Endothelial cell of umbilical vein (primary cell): ENCODE measurements around the gene BSG. TPM values are rescaled to one million over a fixed set of nuclear protein-coding genes. Genes with fewer than 3 reads are reported as not detected.

Experiments
- BruUV-seq: library from RNA; stranded (reverse); fragments of 400-500 nt; replicated peaks from 2 replicates; lab custom pipeline; 2021; lab: Mats Ljungman, UMichigan
- CTCF ChIA-PET: fragments of 300-600, 350-600 bp; sonication (Branson Sonifier 250); formaldehyde crosslinking; loops from one replicate; lab custom pipeline; 2021; ENCODE audit warnings: antibody characterized with exemption, inconsistent platforms; lab: Charles Lee
- POLR2A ChIA-PET: fragments of 300-600, 350-600 bp; sonication (Branson Sonifier 250); formaldehyde crosslinking; loops from one replicate; lab custom pipeline; 2021; ENCODE audit warnings: antibody characterized with exemption, inconsistent platforms; lab: Charles Lee
- DNase-seq: peaks from one replicate; pipeline ENCODE4 v3.0.0-alpha.2; 2011; ENCODE audit warnings: low read depth, low spot score
- FAIRE-seq: peaks from 2 replicates; lab custom pipeline; 2011; peaks lifted over from hg19 to GRCh38; lab: Jason Lieb, UNC
- H2AFZ ChIP-seq: 2 replicates; pipeline ENCODE4 v1.6.0; 2012; ENCODE audit warnings: low read depth, low read length, control low read depth, inconsistent platforms
- H3K27ac ChIP-seq: 2 replicates; pipeline ENCODE4 v1.5.1; 2011; ENCODE audit warnings: low read depth, mild to moderate bottlenecking, control low read depth, low read length, moderate library complexity; ENCODE audit not compliant: insufficient read depth
- H3K27me3 ChIP-seq, 2 experiments: 2 replicates each; pipeline versions ENCODE4 v1.6.0 to v1.6.1; 2011; ENCODE audit warnings: low read length in 2 of 2, mixed read lengths in 1 of 2; ENCODE audit not compliant: control insufficient read depth in 2 of 2, insufficient read depth in 2 of 2
- H3K36me3 ChIP-seq, 2 experiments: 2 replicates in 1 of 2; 3 replicates in 1 of 2; pipeline ENCODE4 v1.5.1; 2011; ENCODE audit warnings: low read length in 2 of 2, mild to moderate bottlenecking in 1 of 2, moderate library complexity in 1 of 2; ENCODE audit not compliant: control insufficient read depth in 2 of 2, insufficient read depth in 2 of 2; ENCODE audit errors: extremely low read depth in 1 of 2
- H3K4me1 ChIP-seq: 3 replicates; pipeline ENCODE4 v1.5.1; 2011; ENCODE audit warnings: mild to moderate bottlenecking, low read length; ENCODE audit not compliant: control insufficient read depth, insufficient read depth; ENCODE audit errors: extremely low read depth
- H3K4me2 ChIP-seq: 2 replicates; pipeline ENCODE4 v1.6.1; 2011; ENCODE audit warnings: low read length, control low read depth, mixed read lengths; ENCODE audit not compliant: insufficient read depth
- H3K4me3 ChIP-seq, 3 experiments: fragments of 200-600 bp in 1 of 3; sonication (generic), shearing (Covaris generic) in 1 of 3; replicated peaks in 1 of 3; 2 replicates each; pipeline ENCODE4 v1.5.1; 2011 to 2016; ENCODE audit warnings: control low read depth in 3 of 3, low read length in 3 of 3, mild to moderate bottlenecking in 2 of 3, inconsistent platforms in 1 of 3, low read depth in 1 of 3, moderate library complexity in 1 of 3; ENCODE audit not compliant: insufficient read depth in 1 of 3
- H3K79me2 ChIP-seq: 2 replicates; pipeline ENCODE4 v1.6.0; 2012; ENCODE audit warnings: low read length, inconsistent platforms; ENCODE audit not compliant: control insufficient read depth, insufficient read depth
- H3K9ac ChIP-seq: replicated peaks from 2 replicates; pipeline ENCODE3; 2011; ENCODE audit warnings: low read length, control low read depth; ENCODE audit not compliant: insufficient read depth; ENCODE audit errors: extremely low read depth
- H3K9me1 ChIP-seq: replicated peaks from 3 replicates; pipeline ENCODE4 v1.6.0; 2011; ENCODE audit warnings: mild to moderate bottlenecking, low read length; ENCODE audit not compliant: control insufficient read depth, insufficient read depth; ENCODE audit errors: extremely low read depth
- H3K9me3 ChIP-seq: replicated peaks from 2 replicates; pipeline ENCODE4 v1.5.1; 2012; ENCODE audit warnings: low read length, inconsistent platforms; ENCODE audit not compliant: control insufficient read depth, insufficient read depth
- H4K20me1 ChIP-seq: replicated peaks from 2 replicates; pipeline ENCODE3; 2011; ENCODE audit warnings: mild to moderate bottlenecking, low read length; ENCODE audit not compliant: control insufficient read depth, insufficient read depth; ENCODE audit errors: extremely low read depth
- EZH2 ChIP-seq: IDR thresholded peaks from 2 replicates; pipeline ENCODE4 v1.6.1; 2012; ENCODE audit warnings: borderline replicate concordance, low read depth, mild to moderate bottlenecking, moderate library complexity, low read length, inconsistent platforms; ENCODE audit not compliant: severe bottlenecking
- FOS ChIP-seq: IDR thresholded peaks from 2 replicates; pipeline ENCODE4 v1.6.1; 2011; ENCODE audit warnings: mild to moderate bottlenecking, low read length, moderate library complexity, borderline replicate concordance; ENCODE audit not compliant: insufficient read depth
- GATA2 ChIP-seq: IDR thresholded peaks from 2 replicates; pipeline ENCODE4 v1.7.0; 2011; ENCODE audit warnings: low read depth, mild to moderate bottlenecking, moderate library complexity, mixed read lengths, low read length; ENCODE audit not compliant: insufficient read length, insufficient read depth
- JUN ChIP-seq: IDR thresholded peaks from 2 replicates; pipeline ENCODE4 v1.6.1; 2011; ENCODE audit warnings: borderline replicate concordance, low read depth; ENCODE audit not compliant: insufficient read length, insufficient read depth
- MYC ChIP-seq: IDR thresholded peaks from one replicate; pipeline ENCODE4 v1.6.1; 2011; ENCODE audit warnings: mild to moderate bottlenecking, low read depth, low read length
- POLR2A ChIP-seq: IDR thresholded peaks from 2 replicates; pipeline ENCODE4 v1.6.1; 2012; ENCODE audit warnings: low read depth, mild to moderate bottlenecking, control low read depth, low read length
- POLR2AphosphoS5 ChIP-seq: IDR thresholded peaks from 2 replicates; pipeline ENCODE4 v1.6.1; 2012; ENCODE audit warnings: low read depth, mild to moderate bottlenecking, control low read depth, low read length, moderate library complexity; ENCODE audit not compliant: insufficient read depth
- dilution Hi-C: fragments of 300-500 bp; cut with MboI; formaldehyde crosslinking; loops from one replicate; pipeline ENCODE4 v1.15.0; 2019; ENCODE audit warnings: low sequenced_read_pairs; ENCODE audit not compliant: extremely low pct_ligation_motif_present
- intact Hi-C: fragments of 100-400 bp; cut with micrococcal nuclease; formaldehyde crosslinking; loops from one replicate; pipeline ENCODE4 v1.10.0; 2022
- polyA plus RNA-seq, 4 experiments: library from polyadenylated mRNA; depleted of rRNA in 3 of 4; stranded (reverse) in 3 of 4; unstranded in 1 of 4; fragments of >200 nt; gene quantifications; 2 replicates each; pipeline versions ENCODE4 v1.2.1 to v1.2.3, GENCODE V29; 2011 to 2012; ENCODE audit warnings: missing spikeins in 1 of 4
- total RNA-seq: library from RNA; stranded (reverse); gene quantifications from 2 replicates; pipeline ENCODE4 v1.2.3, GENCODE V29; 2021
- TF ChIP-seq, protein P1 (sequence below), 2 donors: IDR thresholded peaks; 1 replicate in 1 of 2; 2 replicates in 1 of 2; pipeline ENCODE4 v1.5.1; 2011; ENCODE audit warnings: low read length in 2 of 2, mild to moderate bottlenecking in 2 of 2, moderate library complexity in 2 of 2, control low read depth in 1 of 2, inconsistent platforms in 1 of 2, low read depth in 1 of 2; ENCODE audit not compliant: insufficient read depth in 1 of 2; ENCODE audit errors: extremely low read depth in 1 of 2
- TF ChIP-seq, protein P2 (sequence below): IDR thresholded peaks from 2 replicates; pipeline ENCODE4 v1.6.1; 2011; ENCODE audit not compliant: insufficient read depth, insufficient read length

Gene BSG
- total and polyA plus RNA-seq, 2 donors (not counting 3 experiments of a cell fraction or from before 2014, with no cell fraction given): 485 to 661 TPM

- Histone ChIP-seq H3K9me3 (no peaks in the 10 kb centered on the region), H2AFZ (no peak overlapping the region), H3K9me1 (no peaks in the 10 kb centered on the region), H3K4me1 (no peaks in the 10 kb centered on the region), H3K79me2 (no peaks in the 10 kb centered on the region), H3K27me3 (no peaks in the 10 kb centered on the region), H3K4me3 (no peak overlapping the region), H3K4me2 (no peak overlapping the region), H3K36me3 (peaks cover 3 to 25% of the 10 kb centered on the region in 2 experiments), H3K9ac (no peak overlapping the region), H4K20me1 (no peaks in the 10 kb centered on the region), H3K27ac (no peak overlapping the region)
- ChIA-PET POLR2A (no interaction called here), CTCF (no interaction called here)
- DNase-seq (no peak), FAIRE-seq (no peak)
- intact Hi-C loops: no loop called here
- TF ChIP-seq FOS (no peak), GATA2 (no peak), POLR2A (no peak), JUN (no peak), POLR2AphosphoS5 (no peak), MYC (no peak), EZH2 (no peak)
- TF ChIP-seq, protein P1, sequence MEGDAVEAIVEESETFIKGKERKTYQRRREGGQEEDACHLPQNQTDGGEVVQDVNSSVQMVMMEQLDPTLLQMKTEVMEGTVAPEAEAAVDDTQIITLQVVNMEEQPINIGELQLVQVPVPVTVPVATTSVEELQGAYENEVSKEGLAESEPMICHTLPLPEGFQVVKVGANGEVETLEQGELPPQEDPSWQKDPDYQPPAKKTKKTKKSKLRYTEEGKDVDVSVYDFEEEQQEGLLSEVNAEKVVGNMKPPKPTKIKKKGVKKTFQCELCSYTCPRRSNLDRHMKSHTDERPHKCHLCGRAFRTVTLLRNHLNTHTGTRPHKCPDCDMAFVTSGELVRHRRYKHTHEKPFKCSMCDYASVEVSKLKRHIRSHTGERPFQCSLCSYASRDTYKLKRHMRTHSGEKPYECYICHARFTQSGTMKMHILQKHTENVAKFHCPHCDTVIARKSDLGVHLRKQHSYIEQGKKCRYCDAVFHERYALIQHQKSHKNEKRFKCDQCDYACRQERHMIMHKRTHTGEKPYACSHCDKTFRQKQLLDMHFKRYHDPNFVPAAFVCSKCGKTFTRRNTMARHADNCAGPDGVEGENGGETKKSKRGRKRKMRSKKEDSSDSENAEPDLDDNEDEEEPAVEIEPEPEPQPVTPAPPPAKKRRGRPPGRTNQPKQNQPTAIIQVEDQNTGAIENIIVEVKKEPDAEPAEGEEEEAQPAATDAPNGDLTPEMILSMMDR (IDR thresholded peaks at IDR 0.05; ENCODE audit: extremely low read depth in 1 of 2, insufficient read depth in 1 of 2, low read depth in 1 of 2, low read length in 2 of 2): no peak
- TF ChIP-seq, protein P2, sequence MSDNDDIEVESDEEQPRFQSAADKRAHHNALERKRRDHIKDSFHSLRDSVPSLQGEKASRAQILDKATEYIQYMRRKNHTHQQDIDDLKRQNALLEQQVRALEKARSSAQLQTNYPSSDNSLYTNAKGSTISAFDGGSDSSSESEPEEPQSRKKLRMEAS: no peak
- dilution Hi-C loops: no loop called here
- no TSS peak for BruUV-seq
Observed at GRCh38 chr19:618674-619285, 46.4 kb downstream of the BSG start.
